OCI-M2 (cell line): ENCODE data around the gene SPAG5.
A peak's percentile ranks its signal among the peaks of the same experiment; 100 is the strongest.

Experiments
- DNase-seq: peaks from one replicate; lab custom pipeline; 2025; ENCODE audit not compliant: unreplicated experiment; lab: John Stamatoyannopoulos, UW

SPAG5 gene

GRCh38 chr17:28573966-28574480, 24.8 kb downstream of the SPAG5 start:
- no peak for DNase-seq

GRCh38 chr17:28573521-28573920, 25.3 kb downstream of the SPAG5 start:
- no peak for DNase-seq

- no peak for DNase-seq
These were observed 25.8 kb downstream of the SPAG5 start for GRCh38 chr17:28573040-28573380.

GRCh38 chr17:28572259-28573039, 26.4 kb downstream of the SPAG5 start:
- no peak for DNase-seq

- peak; percentile 52 for DNase-seq
These were observed 27.3 kb downstream of the SPAG5 start, which contains the start of gene PIGS for GRCh38 chr17:28571361-28572122. Gene PIGS, minus strand, starts transcription at chr17:28571524. Its CDS starts 28 bp downstream, at chr17:28571496.

GRCh38 chr17:28570716-28571360, 28.0 kb downstream of the SPAG5 start:
- no peak for DNase-seq

- DNase-seq = no peak
These were observed 29.4 kb downstream of the SPAG5 start for GRCh38 chr17:28569446-28569845.

GRCh38 chr17:28567604-28568003, 31.2 kb downstream of the SPAG5 start:
- no peak for DNase-seq

GRCh38 chr17:28563475-28563874, 35.4 kb downstream of the SPAG5 start:
- DNase-seq = no peak

GRCh38 chr17:28555022-28555421, 43.8 kb downstream of the SPAG5 start:
- no peak for DNase-seq

GRCh38 chr17:28554565-28554964, 44.3 kb downstream of the SPAG5 start:
- no peak for DNase-seq

GRCh38 chr17:28553000-28553505, 45.8 kb downstream of the SPAG5 start:
- no peak for DNase-seq

- no peak for DNase-seq
These were observed 46.4 kb downstream of the SPAG5 start, which contains the start of gene UNC119 for GRCh38 chr17:28552176-28552999. Gene UNC119, minus strand, starts transcription at chr17:28552624. Its CDS starts 67 bp downstream, at chr17:28552557.

- no peak for DNase-seq
These were observed 47.2 kb downstream of the SPAG5 start for GRCh38 chr17:28551421-28552175.

- no peak for DNase-seq
These were observed 48.0 kb downstream of the SPAG5 start for GRCh38 chr17:28550858-28551257.

- DNase-seq = no peak
These were observed 49.3 kb downstream of the SPAG5 start for GRCh38 chr17:28549236-28550132.

- DNase-seq = no peak
These were observed 50.3 kb downstream of the SPAG5 start for GRCh38 chr17:28548417-28549130.
